ENCODE data around the gene ASB11.

GRCh38 chrX:15233416-15234015 lies 81.9 kb downstream of the ASB11 start:
- no peak for TF ChIP-seq POLR2A (IDR thresholded peaks at IDR 0.05)
- TF ChIP-seq, protein P1, sequence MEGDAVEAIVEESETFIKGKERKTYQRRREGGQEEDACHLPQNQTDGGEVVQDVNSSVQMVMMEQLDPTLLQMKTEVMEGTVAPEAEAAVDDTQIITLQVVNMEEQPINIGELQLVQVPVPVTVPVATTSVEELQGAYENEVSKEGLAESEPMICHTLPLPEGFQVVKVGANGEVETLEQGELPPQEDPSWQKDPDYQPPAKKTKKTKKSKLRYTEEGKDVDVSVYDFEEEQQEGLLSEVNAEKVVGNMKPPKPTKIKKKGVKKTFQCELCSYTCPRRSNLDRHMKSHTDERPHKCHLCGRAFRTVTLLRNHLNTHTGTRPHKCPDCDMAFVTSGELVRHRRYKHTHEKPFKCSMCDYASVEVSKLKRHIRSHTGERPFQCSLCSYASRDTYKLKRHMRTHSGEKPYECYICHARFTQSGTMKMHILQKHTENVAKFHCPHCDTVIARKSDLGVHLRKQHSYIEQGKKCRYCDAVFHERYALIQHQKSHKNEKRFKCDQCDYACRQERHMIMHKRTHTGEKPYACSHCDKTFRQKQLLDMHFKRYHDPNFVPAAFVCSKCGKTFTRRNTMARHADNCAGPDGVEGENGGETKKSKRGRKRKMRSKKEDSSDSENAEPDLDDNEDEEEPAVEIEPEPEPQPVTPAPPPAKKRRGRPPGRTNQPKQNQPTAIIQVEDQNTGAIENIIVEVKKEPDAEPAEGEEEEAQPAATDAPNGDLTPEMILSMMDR (IDR thresholded peaks at IDR 0.05), result no peak
